ENCODE data around the gene RAP1GAP.
"Not testable (repeated sequence)": the region's sequence is repeated elsewhere in the genome, so short reads cannot be mapped to it uniquely, and the experiment has no call there.

RAP1GAP gene

DNA sequence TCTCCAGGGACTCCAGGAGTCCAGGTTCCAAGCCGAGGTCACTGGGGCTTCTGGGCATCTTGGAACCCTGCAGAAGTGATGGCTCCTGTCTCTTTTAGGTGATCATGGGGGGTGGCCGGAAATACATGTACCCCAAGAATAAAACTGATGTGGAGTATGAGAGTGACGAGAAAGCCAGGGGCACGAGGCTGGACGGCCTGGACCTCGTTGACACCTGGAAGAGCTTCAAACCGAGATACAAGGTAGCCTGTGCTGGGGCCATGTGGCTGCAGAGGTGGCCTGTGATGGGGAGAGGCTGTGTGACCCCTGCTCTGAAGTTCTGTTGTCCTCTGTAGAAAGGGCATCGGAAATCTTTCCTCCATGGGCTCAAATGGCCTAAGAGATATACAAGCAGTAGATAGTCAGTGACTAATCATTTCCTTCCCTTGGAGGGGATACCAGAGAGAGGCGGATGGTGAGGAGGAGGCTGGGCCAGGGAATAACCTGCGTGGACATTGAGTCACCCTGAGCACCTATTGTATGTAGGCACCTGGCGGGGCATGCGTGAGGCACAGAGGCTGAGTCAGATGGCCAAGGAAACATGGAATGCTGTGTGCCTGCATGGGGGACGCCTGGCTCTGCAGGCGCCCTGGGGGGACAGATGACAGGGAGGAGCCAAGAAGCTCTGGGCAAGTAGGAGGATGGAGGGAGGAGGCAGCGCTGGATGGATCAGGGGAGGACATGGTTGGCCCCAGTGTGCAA is 101.0 kb downstream of the RAP1GAP start:
- DNase-seq: no peak

GRCh38 chr1:21567241-21568005 is 101.7 kb downstream of the RAP1GAP start:
- DNase-seq: no peak

DNA sequence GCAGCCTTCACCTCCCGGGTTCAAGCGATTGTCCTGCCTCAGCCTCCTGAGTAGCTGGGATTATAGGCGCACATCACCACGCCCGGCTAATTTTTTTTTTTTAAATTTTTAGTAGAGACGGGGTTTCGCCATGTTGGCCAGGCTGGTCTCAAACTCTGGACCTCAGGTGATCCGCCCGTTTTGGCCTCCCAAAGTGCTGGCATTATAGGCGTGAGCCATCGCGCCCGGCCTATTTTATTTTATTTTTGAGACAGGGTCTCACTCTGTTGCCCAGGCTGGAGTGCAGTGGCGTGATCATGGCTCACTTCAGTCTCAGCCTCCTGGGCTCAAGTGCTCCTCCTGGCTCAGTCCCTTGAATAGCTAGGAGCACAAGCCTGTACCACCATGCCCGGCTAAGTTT is 102.8 kb downstream of the RAP1GAP start:
- DNase-seq: not testable (repeated sequence)

DNA sequence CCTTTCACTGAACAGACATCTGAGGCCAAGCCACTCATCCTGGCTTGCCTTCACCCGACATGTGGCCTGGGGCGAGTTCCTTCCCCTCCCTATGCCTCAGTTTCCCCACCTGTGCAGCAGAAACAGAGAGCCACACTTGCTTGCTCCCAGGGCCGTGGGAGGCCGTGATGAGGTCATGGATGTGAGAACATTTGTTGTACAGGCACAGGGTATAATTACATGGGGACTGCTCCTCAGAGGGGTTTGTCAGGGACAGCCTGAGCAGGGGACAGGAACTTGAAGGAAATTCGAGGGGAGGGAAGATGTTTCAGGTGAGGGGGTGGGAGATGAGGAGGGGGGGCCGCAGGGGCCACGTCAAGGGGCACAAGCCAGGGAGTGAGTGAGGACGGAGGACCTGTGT is 103.9 kb downstream of the RAP1GAP start:
- no peak for DNase-seq

GRCh38 chr1:21564521-21565095 is 104.5 kb downstream of the RAP1GAP start:
- DNase-seq: no peak

- DNase-seq: no peak
Measured at GRCh38 chr1:21563971-21564370, 105.2 kb downstream of the RAP1GAP start.

DNA sequence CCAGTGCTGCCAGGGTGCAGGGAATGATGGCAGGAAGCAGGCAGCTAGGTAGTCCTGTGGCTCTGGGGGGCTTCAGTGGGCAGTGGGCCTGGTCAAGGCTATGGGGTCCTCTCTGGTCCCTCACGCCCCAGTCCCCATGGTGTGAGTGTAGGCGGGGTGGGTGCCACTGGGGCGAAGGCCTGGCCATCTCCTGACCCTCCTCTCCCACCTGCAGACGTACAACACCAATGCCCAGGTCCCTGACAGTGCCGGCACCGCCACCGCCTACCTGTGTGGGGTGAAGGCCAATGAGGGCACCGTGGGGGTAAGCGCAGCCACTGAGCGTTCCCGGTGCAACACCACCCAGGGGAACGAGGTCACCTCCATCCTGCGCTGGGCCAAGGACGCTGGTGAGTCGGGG is 106.3 kb downstream of the RAP1GAP start:
- no peak for DNase-seq

DNA sequence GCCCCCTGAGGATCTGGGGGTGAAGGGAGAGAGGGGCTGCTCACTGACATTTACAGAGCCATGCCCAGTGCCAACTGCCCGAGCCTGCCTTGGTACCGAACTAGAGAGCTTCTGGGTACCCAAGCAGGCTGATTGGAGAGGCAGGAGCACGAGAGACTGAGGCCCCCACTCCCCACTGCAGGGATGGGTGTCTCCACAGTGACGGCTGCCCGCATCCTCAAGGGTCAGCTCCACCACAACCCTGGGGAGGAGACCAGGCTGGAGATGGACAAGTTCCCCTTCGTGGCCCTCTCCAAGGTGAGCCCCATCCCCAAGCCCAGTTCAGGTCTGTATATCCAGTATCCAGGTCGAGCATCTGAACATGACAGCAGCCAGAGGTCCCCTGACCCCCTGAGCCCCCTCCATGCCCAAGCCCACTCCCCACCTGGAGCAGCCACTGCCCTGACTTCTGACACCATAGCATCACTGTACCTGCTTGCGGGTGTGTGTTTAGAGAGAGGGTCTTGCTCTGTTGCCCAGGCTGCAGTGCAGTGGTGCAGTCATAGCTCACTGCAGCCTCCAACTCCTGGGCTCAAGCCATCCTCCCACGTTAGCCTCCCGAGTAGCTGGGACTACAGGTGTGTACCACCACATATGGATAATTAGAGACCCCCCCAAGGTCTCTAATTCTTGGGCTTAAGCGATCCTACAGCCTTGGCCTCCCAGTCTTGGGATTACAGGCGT is 108.1 kb downstream of the RAP1GAP start:
- no peak for DNase-seq

DNA sequence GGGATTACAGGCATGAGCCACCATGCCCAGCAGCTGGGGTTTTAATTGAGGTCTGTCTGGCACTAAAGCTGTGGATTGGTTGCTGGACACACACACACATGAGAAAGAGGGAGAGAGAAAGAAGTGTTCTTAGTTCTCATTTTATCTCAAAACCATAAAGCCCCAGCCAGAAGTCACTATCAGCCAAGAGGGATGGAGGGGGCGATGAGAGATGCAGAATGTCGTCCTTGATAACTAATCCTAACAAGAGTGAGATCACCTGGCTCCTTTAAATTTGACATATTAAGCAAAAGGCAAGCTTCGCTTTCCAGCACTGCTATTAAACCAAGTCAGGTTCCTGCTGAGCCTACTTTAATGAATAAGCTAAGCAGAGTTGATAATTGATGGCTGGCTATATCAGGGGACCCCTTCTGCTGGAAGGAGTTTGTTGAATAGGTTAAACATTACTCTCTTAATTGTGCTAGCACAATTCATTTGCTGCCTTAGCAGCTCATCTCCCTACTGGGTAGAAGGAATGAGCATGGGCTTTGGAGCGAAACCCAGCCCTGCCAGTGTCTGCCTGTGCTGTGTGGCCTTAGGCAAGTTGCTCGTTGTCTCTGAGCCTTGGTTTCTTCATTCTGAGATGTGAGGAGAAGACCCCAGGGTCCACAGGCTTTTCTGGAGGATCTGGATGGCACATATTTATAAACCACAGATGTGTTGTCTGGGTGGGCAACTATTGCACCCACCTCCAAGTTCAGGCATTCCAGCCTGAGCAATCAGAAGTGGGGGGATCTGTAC is 109.2 kb downstream of the RAP1GAP start:
- no peak for DNase-seq

- DNase-seq: no peak
Measured at GRCh38 chr1:21553116-21553926, 115.8 kb downstream of the RAP1GAP start.

- no peak for DNase-seq
Measured at GRCh38 chr1:21552715-21553114, 116.4 kb downstream of the RAP1GAP start.

DNA sequence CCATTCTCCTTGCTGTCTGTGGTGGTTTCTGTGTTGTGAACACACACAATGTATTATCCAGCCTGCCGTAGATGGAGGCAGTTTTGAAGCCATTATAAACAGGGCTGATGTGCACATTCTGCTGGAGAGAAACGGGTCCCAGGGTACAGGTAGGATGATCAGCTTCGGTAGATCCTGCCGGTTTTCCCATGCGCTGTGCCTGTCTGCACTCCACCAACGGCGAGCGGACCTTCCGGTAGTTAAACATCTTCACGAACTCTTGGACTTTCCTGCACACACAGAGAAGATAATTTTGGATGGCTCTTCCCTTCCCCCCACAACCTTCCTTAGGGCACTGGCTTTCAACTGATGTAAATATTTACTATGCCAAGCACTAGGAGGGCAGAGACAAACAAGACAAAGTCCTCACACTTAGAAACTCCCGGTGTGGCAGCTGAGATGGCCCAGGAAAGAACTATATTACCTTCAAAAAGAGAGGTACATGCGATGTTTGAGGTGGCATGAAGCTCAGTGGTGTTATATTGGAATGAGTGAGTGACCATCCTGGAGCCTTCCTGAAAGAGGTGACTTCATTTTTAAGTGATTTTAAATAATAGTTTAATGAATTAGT is 118.2 kb downstream of the RAP1GAP start:
- DNase-seq: no peak

DNA sequence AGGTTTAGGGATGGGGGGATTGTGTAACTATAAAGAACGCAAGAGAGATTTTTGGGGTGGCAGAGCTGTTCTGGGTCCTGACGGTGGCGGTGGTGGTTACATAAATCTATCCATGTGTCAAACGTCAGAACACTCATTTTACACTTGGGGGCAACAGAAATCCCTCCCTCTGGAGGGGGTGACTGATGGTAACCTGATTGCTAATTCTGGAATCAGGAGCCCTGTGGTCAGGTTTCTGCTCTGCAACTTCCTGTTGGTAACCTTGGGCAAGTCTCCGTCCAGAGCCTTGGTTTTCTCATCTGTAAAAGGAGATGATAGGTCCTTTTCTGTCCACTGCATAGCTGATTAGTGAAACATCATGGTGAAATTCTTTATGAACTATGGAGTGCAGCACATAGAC is 119.1 kb downstream of the RAP1GAP start:
- DNase-seq: no peak

GRCh38 chr1:21547876-21548275 is 121.3 kb downstream of the RAP1GAP start:
- DNase-seq: no peak

Data from activated CD4-positive, alpha-beta T cell treated with anti-CD3 and anti-CD28 coated beads for 1 hour (primary cell).